ENCODE measurements around the gene MVB12B.

- TF ChIP-seq MAX (IDR thresholded peaks at IDR 0.05): no peak
- TF ChIP-seq ZBTB33 (IDR thresholded peaks at IDR 0.05; ENCODE audit: extremely low read depth, insufficient replicate concordance, low read length): no peak
- TF ChIP-seq POLR2A (IDR thresholded peaks at IDR 0.05; ENCODE audit: borderline replicate concordance, extremely low read depth, insufficient read depth, insufficient read length): no peak
- no peak for TF ChIP-seq EZH2 (IDR thresholded peaks at IDR 0.05)
- TF ChIP-seq JUND (IDR thresholded peaks at IDR 0.05): no peak
- no peak for TF ChIP-seq CTCF (IDR thresholded peaks at IDR 0.05 in 2 of 3, conservative IDR thresholded peaks at IDR 0.05 in 1 of 3; ENCODE audit: borderline replicate concordance in 1 of 3, insufficient read depth in 1 of 3, low read depth in 2 of 3, low read length in 2 of 3)
These were observed 19.1 kb upstream of the MVB12B start for GRCh38 chr9:126307322-126308061.

Measured in HCT116 (cell line).